Nucleus accumbens (tissue), 56 donors: Measurements from ENCODE around the gene ERN1.
A peak's percentile ranks its signal among the peaks of the same experiment; 100 is the strongest.
"Not testable (repeated sequence)": the region's sequence is repeated elsewhere in the genome, so short reads cannot be mapped to it uniquely, and the experiment has no call there.

Experiments used
- DNase-seq, 56 donors: peaks; one replicate each; lab custom pipeline; 2025; lab: John Stamatoyannopoulos, UW

The ERN1 gene

GRCh38 chr17:64129765-64130558, at the start of gene ERN1:
ERN1 (minus strand) TSS chr17:64130144; CDS start chr17:64130029, 115 bp downstream.
- peak; percentile 56 to 97 (median 92) for DNase-seq

- DNase-seq = not testable (repeated sequence)
Measured at GRCh38 chr17:64179024-64179423, 49.1 kb upstream of the ERN1 start.

- DNase-seq = no peak
Measured at GRCh38 chr17:64178011-64178825, 48.3 kb upstream of the ERN1 start.

GRCh38 chr17:64177311-64178010, 47.5 kb upstream of the ERN1 start:
- DNase-seq = no peak

- DNase-seq = no peak
Measured at GRCh38 chr17:64176556-64176955, 46.6 kb upstream of the ERN1 start.

- peak in 42 of 56 donors; percentile 8 to 79 (median 34) for DNase-seq
Measured at GRCh38 chr17:64174686-64175456, 44.9 kb upstream of the ERN1 start.

- DNase-seq = no peak
Measured at GRCh38 chr17:64173646-64174045, 43.7 kb upstream of the ERN1 start.

- no peak for DNase-seq
Measured at GRCh38 chr17:64172510-64172909, 42.6 kb upstream of the ERN1 start.

- no peak for DNase-seq
Measured at GRCh38 chr17:64171041-64171440, 41.1 kb upstream of the ERN1 start.

- no peak for DNase-seq
Measured at GRCh38 chr17:64170286-64170685, 40.3 kb upstream of the ERN1 start.

- DNase-seq = not testable (repeated sequence)
Measured at GRCh38 chr17:64167666-64168065, 37.7 kb upstream of the ERN1 start.

- no peak for DNase-seq
Measured at GRCh38 chr17:64166876-64167275, 36.9 kb upstream of the ERN1 start.

GRCh38 chr17:64165347-64165746, 35.4 kb upstream of the ERN1 start:
- no peak for DNase-seq

GRCh38 chr17:64164596-64165285, 34.8 kb upstream of the ERN1 start:
- no peak for DNase-seq

GRCh38 chr17:64163468-64163867, 33.5 kb upstream of the ERN1 start:
- peak in 3 of 56 donors; percentile 5 to 19 (median 6) for DNase-seq

- DNase-seq = no peak
Measured at GRCh38 chr17:64162554-64162953, 32.6 kb upstream of the ERN1 start.

GRCh38 chr17:64161380-64162176, 31.6 kb upstream of the ERN1 start:
- DNase-seq = no peak

GRCh38 chr17:64160378-64160777, 30.4 kb upstream of the ERN1 start:
- DNase-seq = no peak
